B cell (primary cell): ENCODE measurements around the gene PIP5K1A. TPM values are rescaled to one million over a fixed set of nuclear protein-coding genes. Genes with fewer than 3 reads are reported as not detected.

ENCODE experiments used
- ATAC-seq: fragments of 200-7000 bp; cut with Tn5 transposase; one replicate; pipeline ENCODE4 v1.10.0; 2021; ENCODE audit warnings: low read depth, mild to moderate bottlenecking, moderate number of reproducible peaks, moderate library complexity
- CTCF ChIA-PET: fragments of 350-600 bp; sonication (Branson Sonifier 250); formaldehyde crosslinking; loops from one replicate; lab custom pipeline; 2021; ENCODE audit warnings: antibody characterized with exemption, inconsistent platforms; lab: Charles Lee
- POLR2A ChIA-PET: fragments of 350-600 bp; sonication (Branson Sonifier 250); formaldehyde crosslinking; loops from one replicate; lab custom pipeline; 2021; ENCODE audit warnings: antibody characterized with exemption; lab: Charles Lee
- DNase-seq: peaks from one replicate; pipeline ENCODE4 v3.0.0; 2013
- H2AFZ ChIP-seq: 2 replicates; pipeline ENCODE4 v1.6.1; 2012; ENCODE audit warnings: mild to moderate bottlenecking, low read depth, low read length; ENCODE audit not compliant: insufficient read depth, poor library complexity, severe bottlenecking
- H3K27ac ChIP-seq, 2 donors: 1 replicate in 1 of 2; 2 replicates in 1 of 2; pipeline ENCODE4 v1.5.1; 2012 to 2013; ENCODE audit warnings: low read length in 2 of 2, mild to moderate bottlenecking in 2 of 2, moderate library complexity in 1 of 2
- H3K27me3 ChIP-seq, 4 experiments: fragments of 200-600 bp in 1 of 4; sonication (generic) in 1 of 4; replicated peaks in 1 of 4; 1 replicate in 2 of 4; 2 replicates in 2 of 4; pipeline versions ENCODE4 v1.6.1 to v1.7.0; 2013 to 2016; ENCODE audit warnings: low read length in 3 of 4, mild to moderate bottlenecking in 2 of 4, mixed read lengths in 1 of 4, moderate library complexity in 1 of 4; ENCODE audit not compliant: insufficient read depth in 4 of 4, control insufficient read depth in 3 of 4; ENCODE audit errors: control extremely low read depth in 1 of 4
- H3K36me3 ChIP-seq, 2 experiments: replicated peaks in 1 of 2; 1 replicate in 1 of 2; 2 replicates in 1 of 2; pipeline versions ENCODE4 v1.6.1 to v1.7.1; 2013; ENCODE audit warnings: low read length in 1 of 2; ENCODE audit not compliant: insufficient read depth in 2 of 2, control insufficient read depth in 1 of 2; ENCODE audit errors: control extremely low read depth in 1 of 2, extremely low read depth in 1 of 2
- H3K4me1 ChIP-seq, 2 donors: fragments of 200-600 bp in 1 of 2; sonication (generic) in 1 of 2; 1 replicate in 1 of 2; 2 replicates in 1 of 2; pipeline versions ENCODE4 v1.5.1 to v1.6.1; 2013 to 2017; ENCODE audit warnings: low read length in 2 of 2; ENCODE audit not compliant: control insufficient read depth in 2 of 2, insufficient read depth in 2 of 2
- H3K4me2 ChIP-seq: replicated peaks from 2 replicates; pipeline ENCODE3; 2012; ENCODE audit warnings: mild to moderate bottlenecking, low read depth, low read length; ENCODE audit not compliant: poor library complexity, severe bottlenecking
- H3K4me3 ChIP-seq, 5 experiments: fragments of 200-600 bp in 1 of 5; sonication (generic) in 1 of 5; 1 replicate in 3 of 5; 2 replicates in 2 of 5; pipeline versions ENCODE4 v1.5.1 to v1.7.0; 2011 to 2016; ENCODE audit warnings: low read length in 4 of 5, mild to moderate bottlenecking in 4 of 5, low read depth in 2 of 5, control low read depth in 1 of 5, moderate library complexity in 1 of 5; ENCODE audit not compliant: insufficient read depth in 1 of 5; ENCODE audit errors: control extremely low read depth in 1 of 5, extremely low read depth in 1 of 5
- H3K79me2 ChIP-seq: fragments of 200-600 bp; sonication (generic); one replicate; pipeline ENCODE4 v1.6.0; 2016; ENCODE audit warnings: low read length; ENCODE audit not compliant: control insufficient read depth, insufficient read depth
- H3K9ac ChIP-seq: fragments of 200-600 bp; sonication (generic); 2 replicates; pipeline ENCODE4 v1.6.1; 2017; ENCODE audit warnings: mild to moderate bottlenecking, low read length, moderate library complexity
- H3K9me3 ChIP-seq, 3 donors: one replicate each; pipeline versions ENCODE4 v1.6.1 to v1.7.1; 2013; ENCODE audit warnings: low read length in 2 of 3; ENCODE audit not compliant: control insufficient read depth in 2 of 3, insufficient read depth in 1 of 3; ENCODE audit errors: control extremely low read depth in 1 of 3
- H4K20me1 ChIP-seq: 2 replicates; pipeline ENCODE4 v1.6.0; 2012; ENCODE audit warnings: mild to moderate bottlenecking, low read length; ENCODE audit not compliant: insufficient read depth, control insufficient read depth, poor library complexity, severe bottlenecking
- H3K27ac Mint-ChIP-seq: one replicate; pipeline ENCODE4 v1.8.0; 2021; ENCODE audit warnings: mixed read lengths
- H3K27me3 Mint-ChIP-seq: one replicate; pipeline ENCODE4 v1.8.0; 2021; ENCODE audit warnings: mixed read lengths
- H3K4me1 Mint-ChIP-seq: one replicate; pipeline ENCODE4 v1.8.0; 2021; ENCODE audit warnings: mixed read lengths
- H3K4me3 Mint-ChIP-seq: one replicate; pipeline ENCODE4 v1.8.0; 2021; ENCODE audit warnings: mixed read lengths
- H3K9me3 Mint-ChIP-seq: one replicate; pipeline ENCODE4 v1.8.0; 2022; ENCODE audit warnings: mixed read lengths; ENCODE audit not compliant: insufficient read depth
- EZH2 ChIP-seq: IDR thresholded peaks from 2 replicates; pipeline ENCODE4 v1.6.1; 2012; ENCODE audit warnings: borderline replicate concordance, low read depth, mild to moderate bottlenecking, moderate library complexity, low read length; ENCODE audit not compliant: insufficient read depth, poor library complexity, severe bottlenecking
- WGBS: methylation state at CpG from one replicate; pipeline ENCODE4 v1.1.5; 2013; ENCODE audit warnings: missing lambda C conversion rate; ENCODE audit not compliant: insufficient coverage; 5-methylcytosine and 5-hydroxymethylcytosine counted together
- intact Hi-C: fragments of 100-400 bp; cut with micrococcal nuclease; formaldehyde crosslinking; loops from one replicate; pipeline ENCODE4 v1.10.0; 2022
- polyA minus RNA-seq: library from RNA; depleted of rRNA, polyadenylated mRNA; stranded (reverse); fragments of >200 nt; gene quantifications from 2 replicates; pipeline ENCODE4 v1.2.3, GENCODE V29; 2012
- polyA plus RNA-seq: library from polyadenylated mRNA; depleted of rRNA; stranded (reverse); fragments of >200 nt; gene quantifications from 2 replicates; pipeline ENCODE4 v1.2.3, GENCODE V29; 2012
- total RNA-seq, 2 donors: library from RNA; stranded (reverse); fragments of 120-200 nt in 1 of 2; gene quantifications; 1 replicate in 1 of 2; 2 replicates in 1 of 2; pipeline versions ENCODE4 v1.2.3 to v1.2.4, GENCODE V29; 2013 to 2022
- TF ChIP-seq, protein P1 (sequence below): fragments of 200-600 bp; IDR thresholded peaks from one replicate; pipeline ENCODE4 v1.8.0; 2022; ENCODE audit warnings: antibody characterized with exemption, mild to moderate bottlenecking

Gene PIP5K1A, protein sequence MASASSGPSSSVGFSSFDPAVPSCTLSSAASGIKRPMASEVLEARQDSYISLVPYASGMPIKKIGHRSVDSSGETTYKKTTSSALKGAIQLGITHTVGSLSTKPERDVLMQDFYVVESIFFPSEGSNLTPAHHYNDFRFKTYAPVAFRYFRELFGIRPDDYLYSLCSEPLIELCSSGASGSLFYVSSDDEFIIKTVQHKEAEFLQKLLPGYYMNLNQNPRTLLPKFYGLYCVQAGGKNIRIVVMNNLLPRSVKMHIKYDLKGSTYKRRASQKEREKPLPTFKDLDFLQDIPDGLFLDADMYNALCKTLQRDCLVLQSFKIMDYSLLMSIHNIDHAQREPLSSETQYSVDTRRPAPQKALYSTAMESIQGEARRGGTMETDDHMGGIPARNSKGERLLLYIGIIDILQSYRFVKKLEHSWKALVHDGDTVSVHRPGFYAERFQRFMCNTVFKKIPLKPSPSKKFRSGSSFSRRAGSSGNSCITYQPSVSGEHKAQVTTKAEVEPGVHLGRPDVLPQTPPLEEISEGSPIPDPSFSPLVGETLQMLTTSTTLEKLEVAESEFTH
- total RNA-seq: 76.1 and 78.4 TPM in 2 replicates
- 46.9 TPM for total RNA-seq (2013)
- polyA plus RNA-seq: 57.4 and 59.4 TPM in 2 replicates
- 42.8 and 85.0 TPM in 2 replicates for polyA minus RNA-seq

DNA sequence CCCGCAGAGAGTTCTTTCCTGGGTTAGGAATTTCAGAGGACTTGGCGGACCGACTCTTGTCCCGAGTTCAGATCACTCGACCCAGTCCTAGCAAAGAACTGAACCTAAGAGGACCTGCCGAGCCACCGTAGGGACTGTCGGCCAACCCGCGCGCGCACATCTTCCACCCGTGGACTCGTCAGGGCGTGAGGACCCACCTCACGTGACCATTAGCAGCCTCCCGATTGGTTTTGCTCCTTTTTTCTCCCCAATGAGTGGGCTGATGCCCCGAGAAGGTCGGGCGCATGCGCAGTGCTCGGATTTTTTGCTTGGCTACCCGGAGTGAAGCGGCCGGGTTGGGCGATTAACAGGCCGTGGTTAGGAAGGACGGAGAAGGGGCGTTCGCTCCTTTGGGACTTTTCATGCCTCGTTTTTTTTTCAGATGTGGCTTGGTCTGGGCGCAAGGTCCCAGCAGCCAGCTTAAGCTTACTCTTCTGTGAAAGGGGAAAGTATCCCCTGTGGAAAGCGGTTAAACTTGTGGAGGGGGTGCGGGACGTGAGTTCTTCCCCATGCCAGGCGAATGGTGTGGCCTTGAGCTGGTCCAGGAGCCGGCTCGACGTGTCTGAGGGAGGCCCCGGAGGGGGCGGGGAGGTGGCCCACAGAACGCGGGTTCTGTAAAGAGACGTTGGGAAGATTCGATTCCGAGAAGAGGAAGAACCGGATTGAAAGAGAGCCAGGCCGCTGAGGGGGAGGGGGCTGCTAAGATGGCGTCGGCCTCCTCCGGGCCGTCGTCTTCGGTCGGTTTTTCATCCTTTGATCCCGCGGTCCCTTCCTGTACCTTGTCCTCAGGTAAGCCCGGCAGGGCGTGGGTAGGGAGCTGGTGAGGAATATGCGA lies at the start of gene PIP5K1A:
Gene PIP5K1A, plus strand, starts transcription at position 299 of the 874 bp plus-strand sequence. Its CDS starts 445 bp downstream, at position 744.
- Mint-ChIP-seq H3K9me3 (no peaks in the 10 kb centered on the region), H3K27ac (peak within 1 kb of the TSS; percentile 94), H3K4me3 (peak within 1 kb of the TSS; percentile 98), H3K4me1 (peaks cover 47% of the 10 kb centered on the region), H3K27me3 (no peaks in the 10 kb centered on the region)
- no peak for TF ChIP-seq EZH2
- TF ChIP-seq, protein P1, sequence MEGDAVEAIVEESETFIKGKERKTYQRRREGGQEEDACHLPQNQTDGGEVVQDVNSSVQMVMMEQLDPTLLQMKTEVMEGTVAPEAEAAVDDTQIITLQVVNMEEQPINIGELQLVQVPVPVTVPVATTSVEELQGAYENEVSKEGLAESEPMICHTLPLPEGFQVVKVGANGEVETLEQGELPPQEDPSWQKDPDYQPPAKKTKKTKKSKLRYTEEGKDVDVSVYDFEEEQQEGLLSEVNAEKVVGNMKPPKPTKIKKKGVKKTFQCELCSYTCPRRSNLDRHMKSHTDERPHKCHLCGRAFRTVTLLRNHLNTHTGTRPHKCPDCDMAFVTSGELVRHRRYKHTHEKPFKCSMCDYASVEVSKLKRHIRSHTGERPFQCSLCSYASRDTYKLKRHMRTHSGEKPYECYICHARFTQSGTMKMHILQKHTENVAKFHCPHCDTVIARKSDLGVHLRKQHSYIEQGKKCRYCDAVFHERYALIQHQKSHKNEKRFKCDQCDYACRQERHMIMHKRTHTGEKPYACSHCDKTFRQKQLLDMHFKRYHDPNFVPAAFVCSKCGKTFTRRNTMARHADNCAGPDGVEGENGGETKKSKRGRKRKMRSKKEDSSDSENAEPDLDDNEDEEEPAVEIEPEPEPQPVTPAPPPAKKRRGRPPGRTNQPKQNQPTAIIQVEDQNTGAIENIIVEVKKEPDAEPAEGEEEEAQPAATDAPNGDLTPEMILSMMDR: no peak
- Histone ChIP-seq H2AFZ (peak within 1 kb of the TSS; percentile 76), H3K36me3 (peaks cover 2 to 5% of the 10 kb centered on the region in 2 experiments), H4K20me1 (peaks cover 9% of the 10 kb centered on the region), H3K27me3 (peaks cover 0 to 2% (median 0%) of the 10 kb centered on the region in 4 experiments), H3K4me3 (peak within 1 kb of the TSS; percentile 82 to 96 (median 95)), H3K9me3 (no peaks in the 10 kb centered on the region), H3K4me2 (peak within 1 kb of the TSS; percentile 84), H3K27ac (peak within 1 kb of the TSS; percentile 87 to 90), H3K9ac (peak within 1 kb of the TSS; percentile 86), H3K4me1 (peaks cover 21 to 29% of the 10 kb centered on the region in 2 donors), H3K79me2 (peaks cover 48% of the 10 kb centered on the region)
- DNase-seq (peak; percentile 98), ATAC-seq (peak; percentile 98)
- POLR2A ChIA-PET: interaction anchor here (0.5 to 1.3 kb wide), 4 partner anchors 9 to 152 kb away, joined by 3 to 8 read pairs (median 4); partner anchors contain the start of gene VPS72
- intact Hi-C loops: loop anchor here (1.0 to 5.0 kb wide), 5 partner anchors 8 to 148 kb away; partner anchors contain the start of genes LYSMD1, PI4KB, RFX5 and VPS72
- under 1% methylated on average over 60 of the region's 60 CpGs for WGBS
- CTCF ChIA-PET: interaction anchor here (1.3 kb wide), 1 partner anchor 53 kb away, joined by 5 read pairs; no protein-coding TSS in a partner anchor
